ENCODE data around the gene LMBR1L.

The LMBR1L gene

GRCh38 chr12:49058366-49059044, 52.1 kb downstream of the LMBR1L start:
- DNase-seq (ENCODE audit: low read depth) = no peak
- TF ChIP-seq CTCF (conservative IDR thresholded peaks at IDR 0.05; ENCODE audit: low read depth, low read length) = no peak
- peak overlapping the region; percentile 93 for H3K4me3 ChIP-seq (ENCODE audit: low read length)

GRCh38 chr12:49057888-49058287, 52.8 kb downstream of the LMBR1L start:
- DNase-seq (ENCODE audit: low read depth) = no peak
- TF ChIP-seq CTCF (conservative IDR thresholded peaks at IDR 0.05; ENCODE audit: low read depth, low read length) = no peak
- peak overlapping the region; percentile 93 for H3K4me3 ChIP-seq (ENCODE audit: low read length)

GRCh38 chr12:49055978-49056754, 54.5 kb downstream of the LMBR1L start:
- H3K4me3 ChIP-seq (ENCODE audit: low read length) = peak overlapping the region; percentile 16
- no peak for DNase-seq (ENCODE audit: low read depth)
- TF ChIP-seq CTCF (conservative IDR thresholded peaks at IDR 0.05; ENCODE audit: low read depth, low read length) = no peak

GRCh38 chr12:49055092-49055491, 55.6 kb downstream of the LMBR1L start:
- H3K4me3 ChIP-seq (ENCODE audit: low read length) = no peak overlapping the region
- DNase-seq (ENCODE audit: low read depth) = no peak
- no peak for TF ChIP-seq CTCF (conservative IDR thresholded peaks at IDR 0.05; ENCODE audit: low read depth, low read length)

GRCh38 chr12:49054524-49054923, 56.1 kb downstream of the LMBR1L start:
- DNase-seq (ENCODE audit: low read depth) = no peak
- TF ChIP-seq CTCF (conservative IDR thresholded peaks at IDR 0.05; ENCODE audit: low read depth, low read length) = no peak
- H3K4me3 ChIP-seq (ENCODE audit: low read length) = no peak overlapping the region

- H3K4me3 ChIP-seq (ENCODE audit: low read length) = no peak overlapping the region
- no peak for DNase-seq (ENCODE audit: low read depth)
- TF ChIP-seq CTCF (conservative IDR thresholded peaks at IDR 0.05; ENCODE audit: low read depth, low read length) = no peak
Measured at GRCh38 chr12:49054096-49054495, 56.6 kb downstream of the LMBR1L start.

Measured in retinal pigment epithelial cell (primary cell).